AG09319 (cell line): ENCODE results near the gene BCORL1.
A peak's percentile ranks its signal among the peaks of the same experiment; 100 is the strongest.

Experiments
- DNase-seq: peaks from one replicate; pipeline ENCODE4 v3.0.0-alpha.2; 2010; ENCODE audit warnings: low read depth; ENCODE audit errors: extremely low read depth
- CTCF ChIP-seq: IDR thresholded peaks from 2 replicates; pipeline ENCODE4 v1.5.1; 2011; ENCODE audit warnings: low read depth, mild to moderate bottlenecking, inconsistent platforms, low read length, moderate library complexity

BCORL1 gene

GRCh38 chrX:130027569-130027968 lies 45.1 kb downstream of the BCORL1 start:
- DNase-seq = no peak
- no peak for TF ChIP-seq CTCF

DNA sequence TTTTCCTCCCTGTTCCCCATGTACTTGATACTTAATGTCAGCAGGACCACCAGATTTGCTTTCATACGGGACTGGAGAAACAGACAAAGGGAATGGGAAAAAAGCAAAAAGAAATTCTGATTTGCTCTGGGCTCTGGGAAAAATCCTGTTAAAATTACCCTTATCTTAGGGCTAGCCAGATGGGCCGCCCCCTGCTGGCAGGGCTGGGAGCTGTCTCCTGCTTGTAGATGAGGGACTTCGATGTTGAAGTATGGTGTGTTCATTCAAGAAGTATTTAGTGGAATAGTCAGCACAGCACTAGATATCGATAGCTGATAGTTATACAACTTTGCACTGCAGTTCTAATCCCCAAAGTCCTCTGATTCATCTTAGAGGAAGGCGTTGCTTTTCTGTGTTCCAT lies 45.8 kb downstream of the BCORL1 start:
- TF ChIP-seq CTCF = peak; percentile 81
- peak; percentile 14 for DNase-seq

GRCh38 chrX:130030826-130031225 lies 48.4 kb downstream of the BCORL1 start:
- DNase-seq = no peak
- no peak for TF ChIP-seq CTCF

DNA sequence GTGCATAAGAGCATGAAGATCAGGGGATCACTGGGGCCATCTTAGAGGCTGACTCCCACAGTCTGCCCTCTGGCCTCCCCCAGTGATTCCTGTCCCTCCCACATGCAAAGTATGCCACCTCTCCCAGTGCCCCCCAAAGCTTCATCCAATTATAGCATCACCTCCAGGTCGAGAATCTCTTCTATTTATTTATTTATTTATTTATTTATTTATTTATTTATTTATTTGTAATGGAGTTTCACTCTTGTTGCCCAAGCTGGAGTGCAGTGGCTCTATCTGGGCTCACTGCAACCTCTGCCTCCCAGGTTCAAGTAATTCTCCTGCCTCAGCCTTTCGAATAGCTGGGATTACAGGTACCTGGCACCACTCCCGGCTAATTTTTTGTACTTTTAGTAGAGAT lies 50.1 kb downstream of the BCORL1 start:
- no peak for TF ChIP-seq CTCF
- DNase-seq = no peak

GRCh38 chrX:130034178-130034577 lies 51.7 kb downstream of the BCORL1 start:
- no peak for TF ChIP-seq CTCF
- no peak for DNase-seq

DNA sequence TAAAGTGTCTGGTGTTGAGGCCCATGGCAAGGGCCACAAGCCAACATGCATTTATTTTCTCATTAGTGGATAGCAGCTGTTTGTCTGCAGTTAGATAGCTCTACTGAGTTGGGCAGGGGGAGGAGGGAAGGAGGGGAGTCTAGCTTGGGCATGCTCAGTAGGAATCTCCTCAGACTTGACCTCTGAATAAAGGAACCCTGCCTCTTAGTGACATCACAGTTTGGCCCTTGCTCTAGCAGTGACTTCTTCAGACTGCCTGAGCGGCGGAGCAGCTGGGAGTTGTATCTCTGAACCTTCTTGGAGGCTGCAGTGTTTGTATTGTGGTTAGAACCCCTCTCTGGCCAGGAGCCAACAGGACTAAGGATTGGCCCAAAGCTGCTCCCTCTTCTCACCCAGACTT lies 57.4 kb downstream of the BCORL1 start:
- no peak for DNase-seq
- no peak for TF ChIP-seq CTCF

- no peak for DNase-seq
- TF ChIP-seq CTCF = no peak
Observed at GRCh38 chrX:130047416-130047815, 65.0 kb downstream of the BCORL1 start.
